ENCODE results near the gene GMDS.

The GMDS gene

DNA sequence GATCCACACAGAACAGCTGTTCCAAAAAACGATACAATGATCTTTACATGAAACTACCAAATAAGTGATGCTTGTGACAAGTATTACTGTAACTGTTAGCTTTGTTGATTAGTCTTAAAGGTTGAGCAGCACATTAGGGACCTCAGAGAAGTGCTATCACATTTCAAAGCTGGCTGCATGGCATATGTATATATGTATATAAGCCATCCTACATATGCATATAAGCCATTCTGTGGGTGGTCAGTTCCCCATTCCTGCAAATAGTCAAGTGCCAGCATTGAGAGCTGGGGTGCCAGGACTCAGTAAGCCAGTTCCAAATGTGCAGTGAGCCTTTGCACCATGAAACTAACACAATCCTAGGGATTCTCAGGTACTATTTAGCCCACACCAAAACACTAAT lies 339.4 kb downstream of the GMDS start:
- no peak overlapping the region for H3K4me3 ChIP-seq (ENCODE audit: control insufficient read depth, low read depth, low read length)
- no peak for DNase-seq (ENCODE audit: low read depth)
- no peak for TF ChIP-seq CTCF (IDR thresholded peaks at IDR 0.05; ENCODE audit: control insufficient read depth, insufficient read depth, low read depth, low read length, missing control alignments)

DNA sequence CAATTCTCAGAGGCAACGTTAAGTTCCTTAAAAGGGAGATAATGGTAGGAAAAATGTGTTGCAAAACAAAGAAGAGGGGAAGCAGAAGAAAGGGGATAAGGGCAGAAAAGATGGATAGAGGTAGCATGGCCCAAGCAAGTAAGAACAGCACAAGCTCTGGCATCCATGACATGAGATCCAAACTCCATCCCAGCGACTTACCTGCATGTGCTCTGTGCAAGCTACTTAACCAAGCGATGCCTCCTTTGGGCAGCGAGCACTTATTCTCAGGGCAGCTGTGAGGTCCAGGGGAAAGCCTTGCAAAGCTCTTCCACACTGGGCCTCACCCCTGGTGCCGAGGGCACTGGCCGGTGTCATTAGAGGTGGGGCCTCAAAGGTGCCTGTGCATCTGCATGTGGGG lies 340.5 kb downstream of the GMDS start:
- H3K4me3 ChIP-seq (ENCODE audit: control insufficient read depth, low read depth, low read length): no peak overlapping the region
- no peak for DNase-seq (ENCODE audit: low read depth)
- TF ChIP-seq CTCF (IDR thresholded peaks at IDR 0.05; ENCODE audit: control insufficient read depth, insufficient read depth, low read depth, low read length, missing control alignments): no peak

- no peak overlapping the region for H3K4me3 ChIP-seq (ENCODE audit: control insufficient read depth, low read depth, low read length)
- no peak for TF ChIP-seq CTCF (IDR thresholded peaks at IDR 0.05; ENCODE audit: control insufficient read depth, insufficient read depth, low read depth, low read length, missing control alignments)
- DNase-seq (ENCODE audit: low read depth): no peak
Measured at GRCh38 chr6:1904466-1904799, 341.0 kb downstream of the GMDS start.

DNA sequence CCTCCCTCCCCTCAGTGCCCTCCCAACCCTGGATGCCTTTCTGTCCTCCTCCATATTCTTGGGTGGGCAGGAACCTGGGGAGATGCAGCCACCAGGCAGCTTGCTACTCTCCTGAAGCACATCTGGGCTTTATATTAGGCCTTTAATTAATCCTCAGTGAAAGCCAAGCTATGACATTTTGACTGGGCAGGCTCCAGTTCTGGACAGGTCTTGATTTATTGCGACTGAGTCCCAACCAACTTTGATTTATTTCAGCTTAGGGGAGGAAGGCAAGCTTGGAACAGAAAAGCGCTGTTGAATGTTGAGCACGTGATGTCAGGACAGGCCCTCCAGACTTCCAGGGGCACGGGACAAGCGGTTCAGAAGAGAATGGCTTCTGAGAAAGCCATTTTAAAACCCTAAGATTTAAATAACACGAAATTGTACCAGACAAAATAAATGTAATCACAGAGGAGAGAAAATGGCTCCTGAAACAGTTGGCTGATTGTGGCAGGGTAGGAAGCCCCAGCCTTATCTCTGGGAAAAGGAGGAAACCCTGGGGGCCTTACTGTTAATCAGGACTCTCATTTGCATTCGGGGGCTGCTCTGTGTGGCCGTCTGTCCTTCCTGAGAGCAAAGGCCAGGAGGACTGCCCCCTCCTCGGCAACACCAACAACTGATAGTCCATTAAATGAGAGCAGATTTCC lies 341.5 kb downstream of the GMDS start:
- no peak overlapping the region for H3K4me3 ChIP-seq (ENCODE audit: control insufficient read depth, low read depth, low read length)
- DNase-seq (ENCODE audit: low read depth): no peak
- no peak for TF ChIP-seq CTCF (IDR thresholded peaks at IDR 0.05; ENCODE audit: control insufficient read depth, insufficient read depth, low read depth, low read length, missing control alignments)

DNA sequence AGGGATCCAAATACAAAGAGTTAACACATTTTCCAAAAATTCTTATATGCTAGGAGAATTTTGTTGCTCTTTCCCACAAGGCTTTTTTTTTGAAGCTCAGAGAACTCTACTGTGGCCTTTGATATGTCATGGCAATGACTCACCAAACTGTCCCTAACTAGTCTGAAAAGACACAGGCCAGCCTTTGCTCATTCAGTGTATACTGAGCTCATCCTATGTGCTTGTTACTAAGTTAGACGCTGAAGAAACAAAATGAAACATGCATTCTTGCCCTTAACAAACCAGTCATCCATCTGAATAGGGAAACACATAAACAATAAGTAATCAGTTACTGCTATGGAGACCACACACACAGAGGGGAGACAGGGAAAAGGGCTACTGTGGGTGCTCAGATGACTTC lies 343.8 kb downstream of the GMDS start:
- no peak overlapping the region for H3K4me3 ChIP-seq (ENCODE audit: control insufficient read depth, low read depth, low read length)
- DNase-seq (ENCODE audit: low read depth): no peak
- no peak for TF ChIP-seq CTCF (IDR thresholded peaks at IDR 0.05; ENCODE audit: control insufficient read depth, insufficient read depth, low read depth, low read length, missing control alignments)

DNA sequence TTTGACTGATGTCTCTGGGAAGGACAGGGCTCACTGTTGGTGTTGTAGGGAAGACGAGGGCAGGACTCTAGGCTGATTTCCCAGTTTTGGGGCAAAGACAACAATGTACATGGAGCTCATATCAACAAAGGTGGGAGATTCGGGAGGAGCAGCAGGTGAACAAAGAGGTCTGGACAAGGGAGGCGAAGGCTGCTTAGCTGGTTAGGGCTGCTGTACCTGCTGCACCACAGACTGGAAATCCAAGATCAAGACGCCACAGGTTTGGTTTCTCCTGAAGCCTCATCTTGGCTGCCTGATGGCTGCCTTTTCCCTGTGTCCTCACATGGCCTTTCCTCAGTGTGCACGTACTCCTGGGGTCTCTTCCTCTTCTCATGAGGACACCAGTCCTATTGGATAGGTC lies 348.5 kb downstream of the GMDS start:
- H3K4me3 ChIP-seq (ENCODE audit: control insufficient read depth, low read depth, low read length): no peak overlapping the region
- DNase-seq (ENCODE audit: low read depth): no peak
- TF ChIP-seq CTCF (IDR thresholded peaks at IDR 0.05; ENCODE audit: control insufficient read depth, insufficient read depth, low read depth, low read length, missing control alignments): no peak

GRCh38 chr6:1895721-1896120 lies 349.7 kb downstream of the GMDS start:
- no peak overlapping the region for H3K4me3 ChIP-seq (ENCODE audit: control insufficient read depth, low read depth, low read length)
- TF ChIP-seq CTCF (IDR thresholded peaks at IDR 0.05; ENCODE audit: control insufficient read depth, insufficient read depth, low read depth, low read length, missing control alignments): no peak
- DNase-seq (ENCODE audit: low read depth): no peak

All from AG09309 (cell line).